ENCODE measurements around the gene ASGR1.
"Not testable (repeated sequence)": the region's sequence is repeated elsewhere in the genome, so short reads cannot be mapped to it uniquely, and the experiment has no call there.

ASGR1 gene

GRCh38 chr17:7184647-7185046, 5.5 kb upstream of the ASGR1 start:
- DNase-seq = no peak

GRCh38 chr17:7184091-7184488, 4.9 kb upstream of the ASGR1 start:
- no peak for DNase-seq

DNA sequence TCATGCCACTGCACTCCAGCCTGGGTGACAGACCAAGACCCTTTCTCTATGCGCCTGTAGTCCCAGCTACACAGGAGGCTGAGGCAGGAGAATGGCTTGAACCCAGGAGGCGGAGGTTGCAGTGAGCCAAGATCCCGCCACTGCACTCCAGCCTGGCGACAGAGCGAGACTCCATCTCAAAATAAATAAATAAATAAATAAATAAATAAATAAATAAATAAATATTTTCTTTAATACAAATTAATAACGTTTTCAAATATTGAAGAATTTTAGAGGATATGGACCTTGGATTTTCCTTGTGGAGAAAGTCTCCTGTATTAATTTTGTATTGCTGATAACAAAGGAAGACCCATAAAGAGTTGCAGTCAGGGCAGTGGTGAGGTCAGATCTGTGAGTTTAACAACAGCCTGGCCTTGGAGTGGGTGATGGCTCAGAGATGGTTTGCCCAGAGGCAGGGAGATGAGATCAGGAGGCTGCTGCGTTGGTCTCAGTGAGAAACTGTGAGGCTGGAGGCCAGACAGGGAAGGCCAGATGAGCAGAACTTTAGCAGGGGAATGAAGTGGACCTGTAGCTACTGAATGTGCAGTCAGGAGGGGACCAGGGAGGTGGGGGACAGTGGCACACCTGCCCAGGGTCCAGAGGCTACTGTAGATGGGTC, 4.4 kb upstream of the ASGR1 start:
- no peak for DNase-seq

- not testable (repeated sequence) for DNase-seq
Measured at GRCh38 chr17:7182101-7182500, 2.9 kb upstream of the ASGR1 start.

GRCh38 chr17:7178973-7179316, 225 bp downstream of the ASGR1 start:
- no peak for DNase-seq

DNA sequence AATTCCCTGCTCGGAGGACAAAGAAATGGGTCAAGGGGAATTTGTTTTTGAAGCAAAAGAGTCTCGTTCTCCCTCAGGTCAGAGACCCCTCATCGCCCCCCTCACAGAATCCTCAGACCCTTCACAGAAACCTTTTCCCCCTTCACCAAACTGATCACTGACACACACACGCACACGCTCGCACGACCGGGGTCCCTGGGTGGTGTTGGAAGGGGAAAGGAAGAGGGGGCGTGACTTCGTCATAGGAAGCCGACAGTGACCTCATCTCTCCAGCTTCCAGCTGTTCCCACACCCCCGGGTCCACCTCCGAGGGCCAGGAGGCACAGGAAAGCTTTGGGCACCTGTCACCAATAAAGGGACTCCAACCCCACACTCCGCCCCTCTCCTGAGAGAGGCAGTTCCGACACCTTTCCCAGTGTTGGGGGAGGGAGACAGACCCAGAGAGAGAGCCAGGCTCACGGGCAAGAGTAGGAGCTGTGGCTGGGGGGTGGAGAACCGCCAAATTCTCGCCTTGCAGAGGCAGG, 1.2 kb downstream of the ASGR1 start:
- no peak for DNase-seq

DNA sequence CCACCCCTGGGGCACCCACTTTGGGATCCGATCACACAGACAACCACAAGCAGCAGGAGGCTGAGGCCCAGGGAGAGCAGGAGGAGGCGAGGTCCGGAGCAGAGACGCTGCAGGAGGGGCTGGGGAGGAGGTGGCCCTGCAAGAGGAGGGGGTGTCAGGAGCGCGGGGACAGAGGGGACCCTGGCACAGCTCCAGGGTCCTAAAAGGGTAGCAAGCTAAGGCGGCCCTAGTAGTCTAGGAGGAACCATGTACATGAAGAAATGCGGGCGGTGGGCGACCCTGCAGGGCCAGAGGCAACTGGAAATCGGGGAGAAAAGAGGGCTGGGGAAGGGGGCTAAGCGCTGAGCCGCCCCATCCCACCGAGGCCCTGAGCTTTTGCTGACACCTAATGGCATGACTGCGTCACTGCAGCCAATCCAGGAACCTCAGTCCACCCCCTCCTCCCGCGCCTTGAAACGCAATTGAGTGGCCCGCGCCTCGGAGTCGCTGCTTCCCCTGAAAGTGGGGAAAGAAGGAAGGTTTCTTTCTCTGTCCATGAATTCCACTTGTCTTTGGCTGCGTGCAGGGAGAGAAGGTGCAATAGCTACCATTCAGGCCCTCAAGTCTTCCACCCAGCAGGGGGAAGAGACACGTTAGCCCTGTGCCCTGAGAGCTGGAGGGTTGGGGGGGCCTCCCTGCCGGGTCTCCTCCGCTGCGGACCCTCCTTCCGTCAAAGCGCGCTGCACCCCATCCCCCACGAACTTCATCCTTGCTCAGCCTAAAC, 1.8 kb downstream of the ASGR1 start:
- DNase-seq = peak in 3 of 4 experiments; percentile 24 to 52 (median 52)

DNA sequence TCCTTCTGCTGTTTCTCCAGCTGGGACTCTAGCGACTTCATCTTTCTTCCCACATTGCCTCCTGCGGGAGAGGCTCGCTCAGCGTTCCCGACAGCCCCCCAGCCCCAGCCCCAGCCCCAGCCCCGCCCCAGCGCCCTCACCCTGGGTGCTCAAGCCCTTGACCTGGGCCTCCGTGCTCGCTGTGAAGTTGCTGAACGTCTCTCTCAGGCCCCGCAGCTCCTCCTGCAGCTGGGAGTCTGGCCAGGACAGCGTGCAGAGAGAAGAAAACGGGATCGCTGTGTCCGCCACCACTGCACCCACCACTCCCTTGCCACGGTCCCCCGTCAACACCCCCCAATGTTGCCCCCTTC, 2.4 kb downstream of the ASGR1 start:
- no peak for DNase-seq

GRCh38 chr17:7176107-7176840, 2.9 kb downstream of the ASGR1 start:
- DNase-seq = no peak

GRCh38 chr17:7175330-7175733, 3.8 kb downstream of the ASGR1 start:
- no peak for DNase-seq

- DNase-seq = no peak
Measured at GRCh38 chr17:7174603-7175326, 4.4 kb downstream of the ASGR1 start.

DNA sequence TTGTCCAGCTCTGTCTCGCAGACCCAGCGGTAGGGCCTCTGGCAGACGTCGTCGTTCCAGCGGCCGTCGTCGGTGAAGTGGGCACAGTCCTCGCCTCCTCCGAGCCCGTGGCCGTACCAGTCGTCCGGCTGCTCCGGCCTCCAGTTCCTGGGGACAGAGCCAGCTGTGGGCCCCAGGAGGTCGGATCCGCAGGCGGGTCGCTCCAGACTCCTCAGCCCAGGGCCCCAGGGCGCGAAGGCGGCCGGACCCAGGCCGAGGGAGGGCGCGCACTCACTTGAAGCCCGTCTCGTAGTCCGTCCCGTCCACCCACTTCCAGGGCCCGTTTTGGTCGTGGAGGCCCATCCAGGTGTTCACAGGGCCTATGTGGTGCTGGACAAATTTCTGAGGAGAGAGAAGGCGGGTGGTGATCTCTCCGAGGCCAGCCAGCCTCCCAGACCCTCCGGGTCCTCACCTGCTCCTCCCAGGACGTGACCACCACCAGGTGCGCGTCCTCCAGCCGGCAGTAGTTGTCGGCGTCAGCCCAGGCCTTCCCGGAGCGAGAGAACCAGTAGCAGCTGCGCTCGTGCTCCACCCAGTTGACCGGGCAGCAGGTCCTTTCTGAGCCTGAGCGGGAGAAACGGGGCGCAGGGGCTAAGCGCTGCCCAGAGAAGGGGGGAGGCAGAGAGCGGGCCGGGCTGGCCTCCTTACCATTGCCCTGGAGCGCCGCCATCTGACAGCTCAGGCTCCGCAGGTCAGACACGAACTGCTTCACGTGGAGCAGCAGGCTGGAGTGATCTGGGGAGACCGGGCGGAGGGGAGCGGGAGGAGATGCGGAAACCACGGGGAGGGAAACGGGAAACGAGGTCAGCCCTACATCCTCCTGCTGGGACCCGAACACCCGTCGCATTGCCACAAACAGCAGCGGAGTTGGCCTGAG, 5.2 kb downstream of the ASGR1 start:
- peak in 2 of 4 experiments; percentile 9 to 19 for DNase-seq

DNA sequence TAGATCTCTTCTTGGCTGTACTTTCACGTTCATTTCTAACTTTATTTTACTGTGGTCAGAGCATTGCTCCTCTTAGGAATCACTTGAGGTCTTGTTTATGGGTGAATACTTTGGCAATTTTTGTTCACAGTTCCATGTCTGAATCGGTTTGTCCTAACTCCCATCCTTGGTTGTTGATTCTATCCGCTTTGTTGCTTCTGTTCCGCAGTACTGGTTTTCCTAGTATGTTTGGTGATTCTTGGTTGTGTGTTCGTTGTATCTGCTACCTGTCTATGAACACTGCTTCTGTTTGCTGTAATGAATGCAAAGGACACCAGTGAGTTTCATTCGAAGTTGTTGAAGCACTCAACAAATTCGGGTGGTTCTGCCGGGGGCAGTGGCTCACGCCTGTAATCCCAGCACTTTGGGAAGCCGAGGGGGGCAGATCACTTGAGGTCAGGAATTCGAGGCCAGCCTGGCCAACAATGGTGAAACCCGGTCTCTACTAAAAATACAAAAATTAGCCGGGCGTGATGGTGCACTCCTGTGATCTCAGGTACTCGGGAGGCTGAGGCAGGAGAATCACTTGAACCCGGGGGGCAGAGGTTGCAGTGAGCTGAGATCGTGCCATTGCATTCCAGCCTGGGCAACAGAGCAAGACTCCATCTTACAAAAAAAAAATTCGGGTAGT, 6.5 kb downstream of the ASGR1 start:
- not testable (repeated sequence) for DNase-seq

DNA sequence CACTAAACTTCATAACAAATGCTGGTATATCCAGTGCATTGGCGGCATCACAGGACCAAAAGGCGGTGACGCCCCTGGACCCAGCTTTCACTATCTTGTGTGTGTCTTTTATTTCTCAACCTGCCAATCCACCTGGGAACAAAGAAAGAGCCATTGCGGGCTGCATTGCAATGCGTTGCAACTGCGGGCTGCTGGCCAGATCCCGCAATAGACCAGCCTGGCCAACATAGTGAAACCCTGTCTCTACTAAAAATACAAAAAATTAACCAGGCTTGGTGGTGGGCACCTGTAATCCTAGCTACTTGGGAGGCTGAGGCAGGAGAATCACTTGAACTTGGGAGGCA, 9.6 kb downstream of the ASGR1 start:
- DNase-seq = not testable (repeated sequence)

GRCh38 chr17:7168841-7169564, 10.2 kb downstream of the ASGR1 start:
- not testable (repeated sequence) for DNase-seq

GRCh38 chr17:7167832-7168231, 11.3 kb downstream of the ASGR1 start:
- no peak for DNase-seq

GRCh38 chr17:7166873-7167272, 12.3 kb downstream of the ASGR1 start:
- no peak for DNase-seq

GRCh38 chr17:7159571-7159970, 19.6 kb downstream of the ASGR1 start:
- DNase-seq = not testable (repeated sequence)

- DNase-seq = not testable (repeated sequence)
Measured at GRCh38 chr17:7158424-7158823, 20.7 kb downstream of the ASGR1 start.

- no peak for DNase-seq
Measured at GRCh38 chr17:7156342-7156940, 22.7 kb downstream of the ASGR1 start.
